ENCODE measurements around the gene ADSS1. TPM values are rescaled to one million over a fixed set of nuclear protein-coding genes. Genes with fewer than 3 reads are reported as not detected.
A peak's percentile ranks its signal among the peaks of the same experiment; 100 is the strongest.

The ADSS1 gene
- polyA plus RNA-seq, 3 donors from 2014 or later, result 0.43 to 2.4 (median 1.2) TPM

DNA sequence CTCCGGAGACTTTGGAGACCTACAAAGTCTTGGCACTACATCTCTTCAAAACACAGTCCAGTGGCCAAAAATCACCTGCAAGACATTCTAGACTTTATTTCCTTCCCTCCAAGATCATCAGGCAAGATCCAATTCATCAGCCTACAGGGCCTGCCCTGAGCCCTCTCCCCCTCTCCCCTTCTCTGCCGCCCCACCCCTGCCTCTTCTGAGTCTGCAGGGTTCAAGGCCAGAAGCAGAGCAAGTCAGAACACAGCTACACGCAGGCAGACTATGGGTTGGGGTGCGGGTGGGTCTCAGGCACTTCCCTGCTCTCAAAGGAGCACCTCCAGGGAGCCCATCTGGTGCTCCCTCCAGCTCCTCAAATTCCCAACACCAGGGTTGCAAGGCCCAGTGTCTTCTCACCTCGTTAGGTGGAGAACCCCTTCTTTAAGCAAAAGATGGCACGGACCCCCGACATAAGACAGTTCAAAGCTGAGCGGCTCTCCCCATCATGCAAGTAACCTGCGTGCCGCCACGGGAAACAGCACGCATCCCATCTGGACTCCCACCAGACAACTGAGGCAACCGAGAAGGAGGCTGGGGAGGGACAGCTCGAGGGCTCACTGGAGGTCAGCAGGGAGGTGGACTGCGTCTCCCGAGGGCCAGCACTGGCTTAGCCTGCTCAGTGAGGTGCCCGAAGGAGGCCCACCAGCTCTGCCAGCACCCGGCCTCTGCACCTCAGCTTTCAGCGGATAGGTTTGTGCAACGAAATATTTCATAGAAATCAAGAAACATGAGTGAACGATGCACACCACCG, 40.2 kb upstream of the ADSS1 start:
- H3K36me3 Mint-ChIP-seq, result no peaks in the 10 kb centered on the region
- no peaks in the 10 kb centered on the region for H3K9me3 Mint-ChIP-seq
- no peak overlapping the region for H3K27ac Mint-ChIP-seq
- DNase-seq, result no peak
- H3K27me3 Mint-ChIP-seq (ENCODE audit: low read depth in 3 of 3), result peaks cover 0 to 4% (median 1%) of the 10 kb centered on the region in 3 donors
- no peak overlapping the region for H3K4me3 Mint-ChIP-seq
- peaks cover 15 to 17% of the 10 kb centered on the region in 2 donors for H3K4me1 Mint-ChIP-seq

DNA sequence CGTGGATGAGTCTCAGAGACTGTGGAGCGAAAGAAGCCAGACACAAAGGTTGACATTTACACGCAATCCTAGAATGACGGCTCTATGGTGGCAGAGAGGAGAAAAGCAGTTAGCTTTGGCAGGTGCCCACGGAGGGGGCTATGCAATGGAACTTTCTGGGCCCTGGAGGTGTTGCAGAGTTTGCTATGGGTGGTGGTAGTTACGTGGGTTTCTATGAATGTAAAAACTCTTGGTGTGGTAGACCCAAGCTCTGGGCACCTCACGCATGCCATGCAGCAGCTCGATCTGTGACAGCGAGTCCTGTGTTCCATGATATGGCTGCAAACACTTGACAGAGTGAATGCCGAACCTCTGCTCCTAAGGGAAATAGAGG, 39.6 kb upstream of the ADSS1 start:
- Mint-ChIP-seq H3K4me3 (no peak overlapping the region), H3K27ac (no peak overlapping the region), H3K4me1 (peaks cover 15 to 17% of the 10 kb centered on the region in 2 donors)

DNA sequence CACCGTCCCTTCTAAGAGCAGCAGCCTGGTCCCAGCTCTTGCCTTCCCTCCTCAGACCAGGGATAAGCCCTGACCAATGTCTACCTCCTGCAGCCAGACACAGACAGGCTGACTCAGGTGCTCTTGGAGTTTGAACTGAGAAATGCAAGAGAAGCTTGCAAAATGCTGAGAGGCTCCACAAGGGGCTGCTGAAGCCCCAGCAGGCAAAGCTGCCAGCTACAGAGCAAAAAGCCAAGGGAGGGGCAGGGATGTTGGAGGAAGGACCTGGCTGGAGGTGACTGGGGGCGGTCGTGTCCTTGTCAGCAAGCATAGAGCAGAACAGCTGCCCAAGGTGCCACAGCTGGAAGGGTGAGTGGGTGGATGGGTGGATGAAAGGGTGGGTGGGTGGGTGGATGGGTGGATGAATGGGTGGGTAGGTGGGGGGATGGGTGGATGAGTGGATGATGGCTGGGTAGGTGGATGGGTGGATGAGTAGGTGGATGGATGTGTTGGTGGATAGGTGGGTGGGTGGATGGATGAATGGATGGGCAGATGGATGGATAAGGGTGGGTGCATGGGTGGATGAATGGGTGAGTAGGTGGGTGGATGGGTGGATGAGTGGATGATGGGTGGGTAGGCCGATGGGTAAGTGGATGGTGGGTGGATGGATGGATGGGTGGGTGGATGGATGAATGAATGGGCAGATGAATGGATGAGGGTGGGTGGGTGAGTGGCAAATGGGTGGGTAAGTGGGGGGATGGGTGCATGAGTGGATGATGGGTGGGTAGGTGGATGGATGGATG, 38.6 kb upstream of the ADSS1 start:
- no peaks in the 10 kb centered on the region for H3K36me3 Mint-ChIP-seq
- no peak for DNase-seq
- H3K4me3 Mint-ChIP-seq, result no peak overlapping the region
- no peak overlapping the region for H3K27ac Mint-ChIP-seq
- H3K9me3 Mint-ChIP-seq, result no peaks in the 10 kb centered on the region
- H3K4me1 Mint-ChIP-seq, result peaks cover 15 to 18% of the 10 kb centered on the region in 2 donors
- H3K27me3 Mint-ChIP-seq (ENCODE audit: low read depth in 3 of 3), result peaks cover 0 to 2% (median 1%) of the 10 kb centered on the region in 3 donors

More for the DNA sequence above, 39.6 kb upstream of the ADSS1 start:
- Mint-ChIP-seq H3K36me3 (no peaks in the 10 kb centered on the region), H3K27me3 (ENCODE audit: low read depth in 3 of 3) (peaks cover 0 to 4% (median 1%) of the 10 kb centered on the region in 3 donors), H3K9me3 (no peaks in the 10 kb centered on the region)
- no peak for DNase-seq

DNA sequence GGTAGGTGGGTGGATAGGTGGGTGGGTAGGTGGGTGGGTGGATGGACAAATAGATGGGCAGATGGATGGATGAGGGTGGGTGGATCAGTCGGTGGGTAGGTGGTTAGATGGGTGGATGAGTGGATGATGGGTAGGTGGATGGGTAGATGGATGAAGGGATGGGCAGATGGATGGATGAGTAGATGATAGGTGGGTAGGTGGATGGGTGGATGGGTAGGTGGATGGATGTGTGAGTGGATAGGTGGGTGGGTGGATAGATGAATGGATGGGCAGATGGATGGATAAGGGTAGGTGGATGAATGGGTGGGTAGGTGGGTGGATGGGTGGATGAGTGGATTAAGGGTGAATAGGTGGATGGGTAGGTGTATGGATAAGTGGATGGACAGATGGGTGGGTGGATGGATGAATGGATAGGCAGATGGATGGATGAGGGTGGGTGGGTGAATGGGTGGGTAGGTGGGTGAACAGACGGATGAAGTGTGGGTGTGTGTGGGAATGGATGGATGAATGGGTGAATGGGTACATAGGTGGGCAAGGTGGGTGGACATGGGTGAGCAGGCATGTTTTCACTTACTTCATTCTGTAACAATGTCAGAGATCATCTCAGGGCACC, 37.9 kb upstream of the ADSS1 start:
- Mint-ChIP-seq H3K27me3 (ENCODE audit: low read depth in 3 of 3) (peaks cover 0 to 2% (median 1%) of the 10 kb centered on the region in 3 donors), H3K9me3 (no peaks in the 10 kb centered on the region), H3K36me3 (no peaks in the 10 kb centered on the region), H3K4me3 (peak overlapping the region in 2 of 5 donors; percentile 8 to 32), H3K4me1 (peaks cover 15 to 21% of the 10 kb centered on the region in 2 donors), H3K27ac (no peak overlapping the region)
- DNase-seq, result no peak

DNA sequence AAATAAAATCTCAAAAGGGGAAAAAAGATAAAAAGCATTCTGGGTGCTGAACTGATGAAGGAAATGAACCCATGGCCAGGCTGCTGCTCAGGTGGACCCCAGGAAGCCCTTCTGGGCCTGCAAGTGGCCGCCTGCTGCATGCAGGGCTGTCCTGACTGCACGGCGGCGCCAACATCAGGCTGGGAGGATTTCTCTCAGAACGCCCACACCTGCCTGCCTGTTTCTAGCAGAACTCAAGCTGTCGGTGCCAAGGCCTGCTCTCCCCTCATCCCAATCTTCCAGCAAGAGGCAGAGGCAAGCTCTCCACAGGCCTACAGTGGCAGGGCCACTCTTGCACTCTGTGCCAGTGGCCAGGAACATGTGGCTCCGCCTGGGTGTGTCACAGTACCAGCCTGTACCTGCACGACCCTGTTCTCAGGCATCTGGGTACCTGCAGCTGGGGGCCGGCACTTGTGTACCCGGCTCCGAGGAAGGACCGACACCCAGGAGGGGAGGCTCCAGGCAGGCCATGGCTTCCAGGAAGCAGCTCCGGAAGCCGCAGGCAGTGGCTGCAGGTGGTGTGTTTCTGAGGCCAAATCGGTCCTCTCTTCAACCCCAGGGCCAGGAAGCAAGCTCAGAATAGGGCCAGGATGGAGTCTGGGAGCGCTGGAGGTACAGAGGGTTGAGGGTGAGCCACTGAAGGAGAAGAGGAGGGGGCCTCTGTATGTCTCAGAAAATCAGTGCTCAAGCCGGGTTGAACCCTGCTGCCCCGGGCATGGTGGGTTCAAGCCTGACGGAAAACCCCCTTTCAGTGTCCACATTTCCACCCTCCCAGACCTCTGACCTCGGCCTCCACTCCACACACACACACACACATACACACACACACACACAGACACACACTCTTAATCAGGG, 37.2 kb upstream of the ADSS1 start:
- H3K4me3 Mint-ChIP-seq, result peak overlapping the region in 4 of 5 donors; percentile 8 to 36 (median 28)
- peaks cover 0 to 2% (median 1%) of the 10 kb centered on the region in 3 donors for H3K27me3 Mint-ChIP-seq (ENCODE audit: low read depth in 3 of 3)
- H3K9me3 Mint-ChIP-seq, result no peaks in the 10 kb centered on the region
- no peak for DNase-seq
- H3K4me1 Mint-ChIP-seq, result peaks cover 15 to 24% of the 10 kb centered on the region in 2 donors
- H3K36me3 Mint-ChIP-seq, result no peaks in the 10 kb centered on the region
- peak overlapping the region in 1 of 6 donors; percentile 71 for H3K27ac Mint-ChIP-seq

DNA sequence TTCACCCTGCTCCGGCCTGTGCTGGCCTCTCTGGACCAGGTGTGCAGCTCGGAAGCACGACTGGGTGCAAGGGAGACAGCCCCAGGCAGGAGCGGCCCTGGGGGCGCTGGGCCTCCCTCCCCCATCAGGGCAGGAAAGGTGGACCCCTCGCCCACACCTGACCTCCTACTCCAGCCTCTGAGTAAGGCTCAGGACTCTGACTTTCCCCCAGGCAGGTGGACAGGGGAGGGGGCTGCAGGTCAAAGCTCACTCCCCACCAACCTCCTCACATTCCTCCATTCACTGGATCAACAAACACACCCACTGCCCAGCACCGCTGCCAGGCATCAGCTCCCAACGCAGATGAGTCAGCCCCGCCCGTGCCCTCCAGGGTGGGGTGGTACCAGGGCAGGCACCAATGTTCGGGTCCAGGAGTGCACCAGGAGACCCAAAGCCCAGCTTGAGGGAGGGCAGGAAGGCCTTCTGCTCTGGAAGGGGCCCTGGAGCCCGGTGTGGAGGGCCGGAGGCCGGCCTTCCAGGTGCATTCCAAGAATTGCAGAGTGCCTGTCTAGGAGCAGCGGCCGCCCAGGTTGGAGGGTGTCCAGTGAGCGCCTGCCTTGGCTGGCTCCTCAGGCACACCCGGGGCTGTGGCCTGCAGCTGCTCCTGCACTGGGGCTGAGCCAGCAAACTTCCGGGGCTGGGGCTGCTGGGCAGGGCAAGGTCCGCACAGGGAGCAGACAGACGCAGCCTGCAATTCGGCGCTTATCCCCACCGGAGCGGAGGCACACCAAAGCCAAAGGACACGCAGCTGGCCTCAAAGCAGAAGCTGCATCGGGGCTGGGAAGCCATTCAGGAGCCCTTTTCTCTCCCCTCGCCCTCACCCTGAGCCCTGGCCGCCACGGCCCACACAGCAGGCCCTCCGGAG, 36.2 kb upstream of the ADSS1 start:
- no peak overlapping the region for H3K27ac Mint-ChIP-seq
- H3K4me3 Mint-ChIP-seq, result peak overlapping the region in 2 of 5 donors; percentile 36 to 67
- peaks cover 15 to 24% of the 10 kb centered on the region in 2 donors for H3K4me1 Mint-ChIP-seq
- peaks cover 0 to 1% (median 0%) of the 10 kb centered on the region in 3 donors for H3K27me3 Mint-ChIP-seq (ENCODE audit: low read depth in 3 of 3)
- no peaks in the 10 kb centered on the region for H3K36me3 Mint-ChIP-seq
- DNase-seq, result no peak
- no peaks in the 10 kb centered on the region for H3K9me3 Mint-ChIP-seq

DNA sequence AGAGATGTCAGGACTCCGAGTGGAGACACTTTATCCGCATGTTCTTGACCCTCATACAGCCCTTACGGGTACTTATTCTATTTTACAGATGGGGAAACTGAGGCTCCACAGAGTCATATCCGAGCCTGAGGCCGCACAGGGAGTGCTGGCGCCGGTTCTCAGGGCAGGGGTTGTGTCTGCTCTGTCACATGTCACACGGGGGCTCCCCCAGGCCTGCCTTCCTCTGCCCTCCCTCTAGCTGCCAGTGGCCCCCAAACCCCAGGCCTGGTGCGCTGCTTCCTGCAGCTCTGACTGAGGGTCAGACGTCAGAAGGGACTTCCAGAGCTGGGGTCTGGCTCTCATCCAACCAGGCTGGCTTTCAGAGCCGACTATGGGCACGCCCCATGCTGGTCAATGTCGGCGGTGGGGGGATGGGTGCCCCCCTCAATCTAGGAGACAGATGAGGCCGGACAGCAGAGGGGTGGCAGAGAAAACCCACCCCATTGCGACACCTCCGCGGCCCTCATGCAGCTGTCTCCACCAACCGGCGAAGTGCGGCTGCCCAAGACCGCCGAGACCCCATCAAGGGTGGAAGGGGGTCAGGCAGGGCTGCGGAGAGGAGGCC, 35.4 kb upstream of the ADSS1 start:
- Mint-ChIP-seq H3K4me3 (peak overlapping the region in 3 of 5 donors; percentile 13 to 58 (median 57)), H3K9me3 (no peaks in the 10 kb centered on the region), H3K36me3 (no peaks in the 10 kb centered on the region), H3K27ac (no peak overlapping the region), H3K27me3 (ENCODE audit: low read depth in 3 of 3) (peaks cover 0 to 1% (median 0%) of the 10 kb centered on the region in 3 donors), H3K4me1 (peaks cover 15 to 24% of the 10 kb centered on the region in 2 donors)
- DNase-seq, result no peak

DNA sequence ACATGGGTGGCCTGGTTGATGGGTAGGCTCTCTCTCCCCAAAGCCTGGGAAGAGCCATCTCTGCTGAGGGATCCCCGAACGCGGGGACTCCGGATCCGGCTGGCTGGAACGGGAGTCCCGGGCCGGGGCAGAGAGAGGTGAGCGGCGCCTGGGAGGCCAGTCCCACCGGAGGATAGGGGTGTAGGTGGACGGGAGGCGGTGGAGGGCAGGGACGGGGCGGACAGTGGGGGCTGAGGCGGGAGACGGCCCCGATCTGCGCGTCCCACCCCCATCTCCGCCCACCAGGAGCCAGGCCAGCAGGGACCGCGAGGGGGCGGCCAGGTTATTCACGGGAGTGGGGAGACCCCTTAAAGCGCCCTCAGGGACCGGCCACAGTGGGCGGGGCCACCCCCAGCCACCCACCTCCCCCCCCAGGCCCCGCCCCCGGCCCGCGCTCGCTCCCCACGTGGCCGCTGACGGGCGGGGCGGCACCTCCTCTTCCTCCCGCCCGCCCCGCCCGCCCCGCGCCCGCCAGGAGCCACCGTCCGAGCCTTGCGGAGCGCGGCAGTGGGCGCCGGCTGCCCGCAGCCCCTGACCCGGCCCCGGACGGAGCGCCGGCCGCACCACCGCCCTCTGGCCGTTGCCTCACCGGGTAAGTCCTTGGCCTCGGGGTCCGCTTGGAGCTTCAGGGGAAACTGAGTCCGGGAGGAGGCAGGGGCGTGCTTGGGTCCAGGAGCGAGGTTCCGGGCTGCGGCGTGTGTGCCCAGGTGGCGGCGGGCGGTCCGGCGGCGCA, 34.7 kb upstream of the ADSS1 start, which contains the start of gene INF2:
TSS of gene INF2 (plus strand) at position 510 of the 772 bp plus-strand sequence. CDS start 11,748 bp downstream, outside the sequence.
- H3K27me3 Mint-ChIP-seq (ENCODE audit: low read depth in 3 of 3), result peaks cover 0 to 1% (median 0%) of the 10 kb centered on the region in 3 donors
- DNase-seq, result peak in 2 of 3 donors; percentile 18 to 34

DNA sequence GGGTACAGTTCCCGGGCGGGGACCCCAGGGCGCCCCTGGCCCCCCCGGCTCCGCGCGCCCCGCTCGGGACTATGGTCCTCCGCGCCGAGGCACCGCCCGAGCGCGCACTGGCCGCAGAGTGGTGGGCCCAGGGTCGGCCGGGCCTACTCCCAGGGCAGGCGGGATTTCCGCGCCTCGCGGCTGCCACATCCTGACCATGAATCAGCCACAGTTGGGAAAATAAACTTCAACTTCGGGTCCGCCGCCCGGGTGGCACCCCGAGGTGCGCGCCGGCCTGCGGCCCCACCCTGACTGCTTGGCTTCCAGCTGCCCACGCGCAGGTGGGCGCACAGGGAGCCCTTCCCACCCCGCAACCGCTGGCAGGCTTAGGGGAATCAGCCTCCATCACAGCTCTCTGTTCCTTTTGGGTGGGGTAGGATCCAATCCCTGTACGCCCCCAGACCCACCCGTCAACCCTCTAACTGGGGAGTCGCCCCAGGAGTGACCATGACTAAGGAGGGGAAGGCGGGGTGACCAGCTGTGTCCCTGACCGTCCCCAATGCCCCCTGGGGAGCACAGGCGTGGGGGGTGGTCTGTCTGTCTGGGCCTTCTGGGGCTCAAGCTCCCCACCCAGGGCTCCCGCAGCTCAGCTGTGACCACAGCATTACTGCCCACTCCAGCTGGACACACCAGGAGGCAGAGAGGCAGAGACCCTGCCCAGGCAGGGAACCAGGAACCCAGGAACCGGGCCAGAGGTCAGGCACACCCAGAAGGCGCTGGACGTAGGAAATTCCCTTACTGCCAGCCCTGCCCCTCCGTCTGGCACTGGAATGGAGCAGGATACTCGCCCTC, 33.9 kb upstream of the ADSS1 start:
- H3K36me3 Mint-ChIP-seq, result no peaks in the 10 kb centered on the region
- H3K27ac Mint-ChIP-seq, result no peak overlapping the region
- H3K9me3 Mint-ChIP-seq, result no peaks in the 10 kb centered on the region
- DNase-seq, result no peak
- H3K4me1 Mint-ChIP-seq, result peaks cover 10 to 33% of the 10 kb centered on the region in 2 donors
- peak overlapping the region in 4 of 5 donors; percentile 23 to 74 (median 58) for H3K4me3 Mint-ChIP-seq
- peaks cover 0 to 1% (median 0%) of the 10 kb centered on the region in 3 donors for H3K27me3 Mint-ChIP-seq (ENCODE audit: low read depth in 3 of 3)

More for the DNA sequence above, 34.7 kb upstream of the ADSS1 start, which contains the start of gene INF2:
- Mint-ChIP-seq H3K4me1 (peaks cover 15 to 26% of the 10 kb centered on the region in 2 donors), H3K9me3 (no peaks in the 10 kb centered on the region), H3K36me3 (no peaks in the 10 kb centered on the region), H3K4me3 (peak within 1 kb of the TSS in 4 of 5 donors; percentile 23 to 72 (median 45)), H3K27ac (no peak within 1 kb of the TSS)

DNA sequence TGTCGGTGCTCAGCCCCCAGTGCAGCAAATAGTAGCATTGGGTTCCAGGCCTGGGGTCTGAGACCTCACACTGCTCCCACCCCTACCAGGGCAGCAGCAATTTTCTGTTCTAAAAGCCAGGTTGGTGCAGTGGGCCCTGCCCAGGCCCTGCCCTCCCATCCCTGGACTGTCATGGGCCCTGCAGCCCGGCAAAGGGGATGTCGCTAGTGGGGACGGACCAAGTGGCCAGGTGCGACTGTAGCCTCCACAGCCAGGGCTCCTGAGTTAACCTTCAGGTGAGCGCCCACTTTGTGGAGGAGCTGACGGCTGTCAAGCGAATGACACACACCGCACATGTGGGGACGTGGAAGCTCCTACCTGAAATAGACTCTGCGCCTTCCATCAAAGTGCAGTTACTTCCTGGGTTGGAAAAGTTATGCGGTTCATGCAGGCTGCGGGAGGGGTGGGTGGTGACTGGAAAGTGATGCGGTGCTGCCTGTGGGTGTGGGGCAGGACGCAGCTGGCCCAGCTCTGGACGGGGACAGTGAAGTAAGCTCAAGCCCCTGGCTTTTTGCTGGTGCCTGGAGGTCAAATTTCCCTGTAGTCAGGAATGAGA, 33.1 kb upstream of the ADSS1 start:
- Mint-ChIP-seq H3K9me3 (no peaks in the 10 kb centered on the region), H3K27ac (peak overlapping the region in 1 of 6 donors; percentile 7), H3K36me3 (no peaks in the 10 kb centered on the region), H3K4me3 (peak overlapping the region in 4 of 5 donors; percentile 32 to 74 (median 48)), H3K27me3 (ENCODE audit: low read depth in 3 of 3) (no peaks in the 10 kb centered on the region), H3K4me1 (peaks cover 17 to 40% of the 10 kb centered on the region in 2 donors)
- no peak for DNase-seq
